CD4-positive, alpha-beta memory T cell (primary cell): ENCODE data around the gene SPTA1. TPM values are rescaled to one million over a fixed set of nuclear protein-coding genes. Genes with fewer than 3 reads are reported as not detected.

Experiments used
- CTCF ChIA-PET: fragments of 350-600 bp; sonication (Branson Sonifier 250); formaldehyde crosslinking; loops from one replicate; lab custom pipeline; 2021; ENCODE audit warnings: inconsistent platforms; ENCODE audit not compliant: partially characterized antibody; lab: Charles Lee
- POLR2A ChIA-PET: fragments of 350-600 bp; sonication (Branson Sonifier 250); formaldehyde crosslinking; loops from one replicate; lab custom pipeline; 2021; ENCODE audit not compliant: partially characterized antibody; lab: Charles Lee
- DNase-seq, 5 donors: peaks; one replicate each; pipeline versions ENCODE4 v3.0.0 to v3.0.0-alpha.2; 2020 to 2022; ENCODE audit warnings: mixed read lengths in 1 of 5
- H3K27ac ChIP-seq: one replicate; pipeline ENCODE4 v1.7.0; 2013; ENCODE audit warnings: low read depth, low read length
- H3K27me3 ChIP-seq: 2 replicates; pipeline ENCODE4 v1.7.0; 2013; ENCODE audit warnings: mild to moderate bottlenecking, low read length, moderate library complexity; ENCODE audit not compliant: insufficient read depth
- H3K36me3 ChIP-seq: 2 replicates; pipeline ENCODE4 v1.7.0; 2013; ENCODE audit warnings: mild to moderate bottlenecking, low read length, moderate library complexity; ENCODE audit not compliant: insufficient read depth
- H3K4me1 ChIP-seq: 2 replicates; pipeline ENCODE4 v1.7.0; 2013; ENCODE audit warnings: mild to moderate bottlenecking, low read length, moderate library complexity; ENCODE audit not compliant: insufficient read depth
- H3K4me3 ChIP-seq, 2 donors: one replicate each; pipeline ENCODE4 v1.7.0; 2013; ENCODE audit warnings: low read length in 2 of 2, mild to moderate bottlenecking in 1 of 2
- H3K9me3 ChIP-seq, 2 donors: one replicate each; pipeline ENCODE4 v1.7.0; 2013; ENCODE audit warnings: low read length in 2 of 2, control low read depth in 1 of 2; ENCODE audit not compliant: control insufficient read depth in 1 of 2
- H3K27ac Mint-ChIP-seq, 7 donors: one replicate each; pipeline ENCODE4 v1.8.0; 2020 to 2021; ENCODE audit warnings: mixed read lengths in 7 of 7, mild to moderate bottlenecking in 6 of 7, inconsistent platforms in 3 of 7, moderate library complexity in 3 of 7
- H3K27me3 Mint-ChIP-seq, 2 donors: one replicate each; pipeline ENCODE4 v1.8.0; 2020 to 2021; ENCODE audit warnings: mixed read lengths in 2 of 2
- H3K36me3 Mint-ChIP-seq, 2 donors: one replicate each; pipeline ENCODE4 v1.8.0; 2020 to 2021; ENCODE audit warnings: mixed read lengths in 2 of 2, inconsistent platforms in 1 of 2, mild to moderate bottlenecking in 1 of 2
- H3K4me1 Mint-ChIP-seq, 4 donors: one replicate each; pipeline ENCODE4 v1.8.0; 2020 to 2021; ENCODE audit warnings: mixed read lengths in 4 of 4, mild to moderate bottlenecking in 1 of 4
- H3K4me3 Mint-ChIP-seq, 8 donors: one replicate each; pipeline ENCODE4 v1.8.0; 2020 to 2021; ENCODE audit warnings: mixed read lengths in 8 of 8, mild to moderate bottlenecking in 7 of 8, moderate library complexity in 6 of 8, inconsistent platforms in 3 of 8
- H3K9me3 Mint-ChIP-seq, 8 donors: one replicate each; pipeline ENCODE4 v1.8.0; 2020 to 2021; ENCODE audit warnings: mixed read lengths in 8 of 8, mild to moderate bottlenecking in 5 of 8, inconsistent platforms in 3 of 8, moderate library complexity in 1 of 8
- intact Hi-C: fragments of 100-400 bp; cut with micrococcal nuclease; formaldehyde crosslinking; loops from one replicate; pipeline ENCODE4 v1.15.1; 2023
- polyA plus RNA-seq, 2 donors: library from polyadenylated mRNA; unstranded; fragments of 300-500 nt; fragmentation: Illumina TruSeq; gene quantifications; one replicate each; pipeline ENCODE4 v1.2.3, GENCODE V29; 2021
- total RNA-seq, 2 experiments: library from RNA; stranded (reverse); gene quantifications; one replicate each; pipeline ENCODE4 v1.2.3, GENCODE V29; 2021

Gene SPTA1
- total and polyA plus RNA-seq, 4 experiments from 2014 or later = not detected

GRCh38 chr1:158613764-158614163 lies 72.8 kb downstream of the SPTA1 start:
- Histone ChIP-seq H3K9me3 (no peaks in the 10 kb centered on the region), H3K4me1 (no peaks in the 10 kb centered on the region), H3K27ac (no peak overlapping the region), H3K27me3 (no peaks in the 10 kb centered on the region), H3K36me3 (no peaks in the 10 kb centered on the region), H3K4me3 (no peak overlapping the region)
- no peak overlapping the region for H3K27ac Mint-ChIP-seq
- POLR2A ChIA-PET = no interaction called here
- DNase-seq = no peak
- H3K4me1 Mint-ChIP-seq = peaks cover 0 to 9% (median 4%) of the 10 kb centered on the region in 4 donors
- H3K9me3 Mint-ChIP-seq = no peaks in the 10 kb centered on the region
- CTCF ChIA-PET = no interaction called here
- no peaks in the 10 kb centered on the region for H3K36me3 Mint-ChIP-seq
- peaks cover 6 to 18% of the 10 kb centered on the region in 2 donors for H3K27me3 Mint-ChIP-seq
- no peak overlapping the region for H3K4me3 Mint-ChIP-seq
- intact Hi-C loops = no loop called here

GRCh38 chr1:158611916-158612315 lies 74.6 kb downstream of the SPTA1 start:
- CTCF ChIA-PET = no interaction called here
- H3K4me1 Mint-ChIP-seq = peaks cover 0 to 9% (median 4%) of the 10 kb centered on the region in 4 donors

GRCh38 chr1:158607296-158607695 lies 79.2 kb downstream of the SPTA1 start:
- Histone ChIP-seq H3K36me3 (no peaks in the 10 kb centered on the region), H3K27ac (no peak overlapping the region), H3K9me3 (no peaks in the 10 kb centered on the region), H3K27me3 (no peaks in the 10 kb centered on the region), H3K4me1 (no peaks in the 10 kb centered on the region), H3K4me3 (no peak overlapping the region)
- Mint-ChIP-seq H3K27me3 (peaks cover 2 to 5% of the 10 kb centered on the region in 2 donors), H3K9me3 (no peaks in the 10 kb centered on the region), H3K36me3 (no peaks in the 10 kb centered on the region), H3K4me1 (peaks cover 0 to 7% (median 4%) of the 10 kb centered on the region in 4 donors), H3K27ac (no peak overlapping the region), H3K4me3 (no peak overlapping the region)
- intact Hi-C loops = no loop called here
- DNase-seq = no peak
- CTCF ChIA-PET = interaction anchor here (1.1 kb wide), 1 partner anchor 9 kb away, joined by 3 read pairs; no protein-coding TSS in a partner anchor
- POLR2A ChIA-PET = interaction anchor here (0.6 kb wide), 1 partner anchor 79 kb away, joined by 3 read pairs; no protein-coding TSS in a partner anchor

More at GRCh38 chr1:158611916-158612315, 74.6 kb downstream of the SPTA1 start:
- Histone ChIP-seq H3K9me3 (no peaks in the 10 kb centered on the region), H3K36me3 (no peaks in the 10 kb centered on the region), H3K27ac (no peak overlapping the region), H3K4me1 (no peaks in the 10 kb centered on the region), H3K4me3 (no peak overlapping the region), H3K27me3 (no peaks in the 10 kb centered on the region)
- no peak for DNase-seq
- H3K27ac Mint-ChIP-seq = no peak overlapping the region
- H3K36me3 Mint-ChIP-seq = no peaks in the 10 kb centered on the region
- POLR2A ChIA-PET = no interaction called here
- intact Hi-C loops = no loop called here
- H3K27me3 Mint-ChIP-seq = peaks cover 6 to 9% of the 10 kb centered on the region in 2 donors
- H3K4me3 Mint-ChIP-seq = no peak overlapping the region
- H3K9me3 Mint-ChIP-seq = no peaks in the 10 kb centered on the region

GRCh38 chr1:158604968-158605367 lies 81.5 kb downstream of the SPTA1 start, which contains the start of gene OR10Z1:
TSS of gene OR10Z1 (plus strand) at chr1:158605268. CDS start at chr1:158606439, 1,171 bp downstream.
- Mint-ChIP-seq H3K4me3 (no peak within 1 kb of the TSS), H3K27ac (no peak within 1 kb of the TSS), H3K4me1 (no peaks in the 10 kb centered on the region), H3K27me3 (peaks cover 2 to 6% of the 10 kb centered on the region in 2 donors), H3K36me3 (no peaks in the 10 kb centered on the region), H3K9me3 (peaks cover 0 to 5% (median under 1%) of the 10 kb centered on the region in 8 donors)
- no peaks in the 10 kb centered on the region for H3K27me3 ChIP-seq
- H3K9me3 ChIP-seq = no peaks in the 10 kb centered on the region
- H3K27ac ChIP-seq = no peak within 1 kb of the TSS
- intact Hi-C loops = no loop called here
- ChIA-PET POLR2A (no interaction called here), CTCF (no interaction called here)
- H3K4me3 ChIP-seq = no peak within 1 kb of the TSS
- H3K36me3 ChIP-seq = no peaks in the 10 kb centered on the region
- H3K4me1 ChIP-seq = no peaks in the 10 kb centered on the region
- no peak for DNase-seq

GRCh38 chr1:158600735-158601134 lies 85.8 kb downstream of the SPTA1 start:
- peaks cover 0 to 4% of the 10 kb centered on the region in 2 donors for H3K36me3 Mint-ChIP-seq
- CTCF ChIA-PET = no interaction called here
- intact Hi-C loops = no loop called here
- Histone ChIP-seq H3K4me3 (no peak overlapping the region), H3K9me3 (peaks cover 0 to 9% of the 10 kb centered on the region in 2 donors), H3K4me1 (no peaks in the 10 kb centered on the region), H3K27ac (no peak overlapping the region), H3K27me3 (no peaks in the 10 kb centered on the region), H3K36me3 (no peaks in the 10 kb centered on the region)
- POLR2A ChIA-PET = interaction anchor here (0.5 kb wide), 1 partner anchor 210 kb away, joined by 4 read pairs; no protein-coding TSS in a partner anchor
- no peak overlapping the region for H3K27ac Mint-ChIP-seq
- DNase-seq = no peak
- H3K9me3 Mint-ChIP-seq = peaks cover 2 to 44% (median 28%) of the 10 kb centered on the region in 8 donors
- H3K4me3 Mint-ChIP-seq = no peak overlapping the region
- peaks cover 1 to 5% of the 10 kb centered on the region in 2 donors for H3K27me3 Mint-ChIP-seq
- no peaks in the 10 kb centered on the region for H3K4me1 Mint-ChIP-seq

GRCh38 chr1:158586942-158587341 lies 99.6 kb downstream of the SPTA1 start:
- no peak overlapping the region for H3K27ac Mint-ChIP-seq
- H3K4me1 Mint-ChIP-seq = no peaks in the 10 kb centered on the region
- peaks cover 0 to 23% (median 7%) of the 10 kb centered on the region in 8 donors for H3K9me3 Mint-ChIP-seq
- intact Hi-C loops = no loop called here
- peaks cover 0 to 5% of the 10 kb centered on the region in 2 donors for H3K9me3 ChIP-seq
- CTCF ChIA-PET = no interaction called here
- H3K36me3 Mint-ChIP-seq = no peaks in the 10 kb centered on the region
- POLR2A ChIA-PET = no interaction called here
- no peak overlapping the region for H3K4me3 ChIP-seq
- H3K4me3 Mint-ChIP-seq = no peak overlapping the region
- peaks cover 11 to 14% of the 10 kb centered on the region in 2 donors for H3K27me3 Mint-ChIP-seq
- H3K36me3 ChIP-seq = no peaks in the 10 kb centered on the region
- no peaks in the 10 kb centered on the region for H3K27me3 ChIP-seq
- DNase-seq = no peak
- no peak overlapping the region for H3K27ac ChIP-seq
- no peaks in the 10 kb centered on the region for H3K4me1 ChIP-seq

GRCh38 chr1:158583962-158584361 lies 102.6 kb downstream of the SPTA1 start:
- H3K4me3 ChIP-seq = no peak overlapping the region
- POLR2A ChIA-PET = no interaction called here
- CTCF ChIA-PET = no interaction called here

More at GRCh38 chr1:158583962-158584361, 102.6 kb downstream of the SPTA1 start:
- peaks cover 10 to 17% of the 10 kb centered on the region in 2 donors for H3K27me3 Mint-ChIP-seq
- H3K27ac Mint-ChIP-seq = no peak overlapping the region
- no peaks in the 10 kb centered on the region for H3K36me3 Mint-ChIP-seq
- H3K9me3 ChIP-seq = peaks cover 0 to 5% of the 10 kb centered on the region in 2 donors
- H3K4me1 Mint-ChIP-seq = no peaks in the 10 kb centered on the region
- H3K27ac ChIP-seq = no peak overlapping the region
- no peak for DNase-seq
- H3K27me3 ChIP-seq = no peaks in the 10 kb centered on the region
- H3K4me3 Mint-ChIP-seq = no peak overlapping the region
- no peaks in the 10 kb centered on the region for H3K36me3 ChIP-seq
- no peaks in the 10 kb centered on the region for H3K4me1 ChIP-seq
- intact Hi-C loops = no loop called here
- peaks cover 0 to 21% (median 7%) of the 10 kb centered on the region in 8 donors for H3K9me3 Mint-ChIP-seq
